Endothelial cell of umbilical vein (primary cell): ENCODE data around the gene PTPRU. TPM values are rescaled to one million over a fixed set of nuclear protein-coding genes. Genes with fewer than 3 reads are reported as not detected.

Experiments used
- BruUV-seq: library from RNA; stranded (reverse); fragments of 400-500 nt; replicated peaks from 2 replicates; lab custom pipeline; 2021; lab: Mats Ljungman, UMichigan
- CTCF ChIA-PET: fragments of 300-600, 350-600 bp; sonication (Branson Sonifier 250); formaldehyde crosslinking; loops from one replicate; lab custom pipeline; 2021; ENCODE audit warnings: antibody characterized with exemption, inconsistent platforms; lab: Charles Lee
- POLR2A ChIA-PET: fragments of 300-600, 350-600 bp; sonication (Branson Sonifier 250); formaldehyde crosslinking; loops from one replicate; lab custom pipeline; 2021; ENCODE audit warnings: antibody characterized with exemption, inconsistent platforms; lab: Charles Lee
- DNase-seq: peaks from one replicate; pipeline ENCODE4 v3.0.0-alpha.2; 2011; ENCODE audit warnings: low read depth, low spot score
- FAIRE-seq: peaks from 2 replicates; lab custom pipeline; 2011; peaks lifted over from hg19 to GRCh38; lab: Jason Lieb, UNC
- H2AFZ ChIP-seq: 2 replicates; pipeline ENCODE4 v1.6.0; 2012; ENCODE audit warnings: low read depth, low read length, control low read depth, inconsistent platforms
- H3K27ac ChIP-seq: 2 replicates; pipeline ENCODE4 v1.5.1; 2011; ENCODE audit warnings: low read depth, mild to moderate bottlenecking, control low read depth, low read length, moderate library complexity; ENCODE audit not compliant: insufficient read depth
- H3K27me3 ChIP-seq, 2 experiments: 2 replicates each; pipeline versions ENCODE4 v1.6.0 to v1.6.1; 2011; ENCODE audit warnings: low read length in 2 of 2, mixed read lengths in 1 of 2; ENCODE audit not compliant: control insufficient read depth in 2 of 2, insufficient read depth in 2 of 2
- H3K36me3 ChIP-seq, 2 experiments: 2 replicates in 1 of 2; 3 replicates in 1 of 2; pipeline ENCODE4 v1.5.1; 2011; ENCODE audit warnings: low read length in 2 of 2, mild to moderate bottlenecking in 1 of 2, moderate library complexity in 1 of 2; ENCODE audit not compliant: control insufficient read depth in 2 of 2, insufficient read depth in 2 of 2; ENCODE audit errors: extremely low read depth in 1 of 2
- H3K4me1 ChIP-seq: 3 replicates; pipeline ENCODE4 v1.5.1; 2011; ENCODE audit warnings: mild to moderate bottlenecking, low read length; ENCODE audit not compliant: control insufficient read depth, insufficient read depth; ENCODE audit errors: extremely low read depth
- H3K4me2 ChIP-seq: 2 replicates; pipeline ENCODE4 v1.6.1; 2011; ENCODE audit warnings: low read length, control low read depth, mixed read lengths; ENCODE audit not compliant: insufficient read depth
- H3K4me3 ChIP-seq, 3 experiments: fragments of 200-600 bp in 1 of 3; sonication (generic), shearing (Covaris generic) in 1 of 3; replicated peaks in 1 of 3; 2 replicates each; pipeline ENCODE4 v1.5.1; 2011 to 2016; ENCODE audit warnings: control low read depth in 3 of 3, low read length in 3 of 3, mild to moderate bottlenecking in 2 of 3, inconsistent platforms in 1 of 3, low read depth in 1 of 3, moderate library complexity in 1 of 3; ENCODE audit not compliant: insufficient read depth in 1 of 3
- H3K79me2 ChIP-seq: 2 replicates; pipeline ENCODE4 v1.6.0; 2012; ENCODE audit warnings: low read length, inconsistent platforms; ENCODE audit not compliant: control insufficient read depth, insufficient read depth
- H3K9ac ChIP-seq: replicated peaks from 2 replicates; pipeline ENCODE3; 2011; ENCODE audit warnings: low read length, control low read depth; ENCODE audit not compliant: insufficient read depth; ENCODE audit errors: extremely low read depth
- H3K9me1 ChIP-seq: replicated peaks from 3 replicates; pipeline ENCODE4 v1.6.0; 2011; ENCODE audit warnings: mild to moderate bottlenecking, low read length; ENCODE audit not compliant: control insufficient read depth, insufficient read depth; ENCODE audit errors: extremely low read depth
- H3K9me3 ChIP-seq: replicated peaks from 2 replicates; pipeline ENCODE4 v1.5.1; 2012; ENCODE audit warnings: low read length, inconsistent platforms; ENCODE audit not compliant: control insufficient read depth, insufficient read depth
- H4K20me1 ChIP-seq: replicated peaks from 2 replicates; pipeline ENCODE3; 2011; ENCODE audit warnings: mild to moderate bottlenecking, low read length; ENCODE audit not compliant: control insufficient read depth, insufficient read depth; ENCODE audit errors: extremely low read depth
- CTCF ChIP-seq, 2 donors: IDR thresholded peaks; 1 replicate in 1 of 2; 2 replicates in 1 of 2; pipeline ENCODE4 v1.5.1; 2011; ENCODE audit warnings: low read length in 2 of 2, mild to moderate bottlenecking in 2 of 2, moderate library complexity in 2 of 2, control low read depth in 1 of 2, inconsistent platforms in 1 of 2, low read depth in 1 of 2; ENCODE audit not compliant: insufficient read depth in 1 of 2; ENCODE audit errors: extremely low read depth in 1 of 2
- EZH2 ChIP-seq: IDR thresholded peaks from 2 replicates; pipeline ENCODE4 v1.6.1; 2012; ENCODE audit warnings: borderline replicate concordance, low read depth, mild to moderate bottlenecking, moderate library complexity, low read length, inconsistent platforms; ENCODE audit not compliant: severe bottlenecking
- GATA2 ChIP-seq: IDR thresholded peaks from 2 replicates; pipeline ENCODE4 v1.7.0; 2011; ENCODE audit warnings: low read depth, mild to moderate bottlenecking, moderate library complexity, mixed read lengths, low read length; ENCODE audit not compliant: insufficient read length, insufficient read depth
- MAX ChIP-seq: IDR thresholded peaks from 2 replicates; pipeline ENCODE4 v1.6.1; 2011; ENCODE audit not compliant: insufficient read depth, insufficient read length
- POLR2AphosphoS5 ChIP-seq: IDR thresholded peaks from 2 replicates; pipeline ENCODE4 v1.6.1; 2012; ENCODE audit warnings: low read depth, mild to moderate bottlenecking, control low read depth, low read length, moderate library complexity; ENCODE audit not compliant: insufficient read depth
- dilution Hi-C: fragments of 300-500 bp; cut with MboI; formaldehyde crosslinking; loops from one replicate; pipeline ENCODE4 v1.15.0; 2019; ENCODE audit warnings: low sequenced_read_pairs; ENCODE audit not compliant: extremely low pct_ligation_motif_present
- intact Hi-C: fragments of 100-400 bp; cut with micrococcal nuclease; formaldehyde crosslinking; loops from one replicate; pipeline ENCODE4 v1.10.0; 2022
- polyA plus RNA-seq, 4 experiments: library from polyadenylated mRNA; depleted of rRNA in 3 of 4; stranded (reverse) in 3 of 4; unstranded in 1 of 4; fragments of >200 nt; gene quantifications; 2 replicates each; pipeline versions ENCODE4 v1.2.1 to v1.2.3, GENCODE V29; 2011 to 2012; ENCODE audit warnings: missing spikeins in 1 of 4
- total RNA-seq: library from RNA; stranded (reverse); gene quantifications from 2 replicates; pipeline ENCODE4 v1.2.3, GENCODE V29; 2021

Gene PTPRU
- total and polyA plus RNA-seq, 2 donors (not counting 3 experiments of a cell fraction or from before 2014, with no cell fraction given): 0.58 to 2.6 TPM

GRCh38 chr1:29370067-29370466 is 133.7 kb downstream of the PTPRU start:
- dilution Hi-C loops: no loop called here
- Histone ChIP-seq H3K9ac (no peak overlapping the region), H2AFZ (no peak overlapping the region), H3K4me1 (no peaks in the 10 kb centered on the region), H4K20me1 (no peaks in the 10 kb centered on the region), H3K27ac (no peak overlapping the region), H3K4me2 (no peak overlapping the region), H3K79me2 (no peaks in the 10 kb centered on the region), H3K9me1 (no peaks in the 10 kb centered on the region), H3K27me3 (no peaks in the 10 kb centered on the region), H3K4me3 (no peak overlapping the region), H3K9me3 (no peaks in the 10 kb centered on the region), H3K36me3 (no peaks in the 10 kb centered on the region)
- no peak for DNase-seq
- POLR2A ChIA-PET: no interaction called here
- no peak for FAIRE-seq
- CTCF ChIA-PET: interaction anchor here (0.5 kb wide), 1 partner anchor 29 kb away, joined by 3 read pairs; no protein-coding TSS in a partner anchor
- BruUV-seq: no TSS peak
- TF ChIP-seq GATA2 (no peak), CTCF (IDR thresholded peaks at IDR 0.05; ENCODE audit: extremely low read depth in 1 of 2, insufficient read depth in 1 of 2, low read depth in 1 of 2, low read length in 2 of 2) (no peak), POLR2AphosphoS5 (no peak), MAX (no peak), EZH2 (no peak)
- intact Hi-C loops: no loop called here
